Stomach smooth muscle (tissue), 2 donors: ENCODE measurements around the gene SLC6A8.

Experiments
- H3K27ac ChIP-seq: one replicate; pipeline ENCODE4 v1.7.0; 2013; ENCODE audit warnings: mild to moderate bottlenecking, low read length, inconsistent platforms
- H3K27me3 ChIP-seq, 2 donors: one replicate each; pipeline ENCODE4 v1.7.0; 2013; ENCODE audit warnings: low read length in 2 of 2; ENCODE audit not compliant: insufficient read depth in 2 of 2, control insufficient read depth in 1 of 2
- H3K36me3 ChIP-seq, 2 donors: one replicate each; pipeline ENCODE4 v1.7.0; 2013; ENCODE audit warnings: low read length in 2 of 2; ENCODE audit not compliant: control insufficient read depth in 2 of 2, insufficient read depth in 2 of 2
- H3K4me1 ChIP-seq: one replicate; pipeline ENCODE4 v1.7.0; 2013; ENCODE audit warnings: low read length; ENCODE audit not compliant: control insufficient read depth, insufficient read depth
- H3K4me3 ChIP-seq, 2 donors: one replicate each; pipeline ENCODE4 v1.7.0; 2013; ENCODE audit warnings: low read length in 2 of 2
- H3K9ac ChIP-seq, 2 donors: one replicate each; pipeline ENCODE4 v1.7.0; 2013; ENCODE audit warnings: low read length in 2 of 2, mild to moderate bottlenecking in 1 of 2
- H3K9me3 ChIP-seq, 2 donors: one replicate each; pipeline ENCODE4 v1.7.0; 2013; ENCODE audit warnings: low read length in 2 of 2; ENCODE audit not compliant: control insufficient read depth in 2 of 2
- donor health status: healthy.
- donor health status: Pancreatic carcinoma.

The SLC6A8 gene

DNA sequence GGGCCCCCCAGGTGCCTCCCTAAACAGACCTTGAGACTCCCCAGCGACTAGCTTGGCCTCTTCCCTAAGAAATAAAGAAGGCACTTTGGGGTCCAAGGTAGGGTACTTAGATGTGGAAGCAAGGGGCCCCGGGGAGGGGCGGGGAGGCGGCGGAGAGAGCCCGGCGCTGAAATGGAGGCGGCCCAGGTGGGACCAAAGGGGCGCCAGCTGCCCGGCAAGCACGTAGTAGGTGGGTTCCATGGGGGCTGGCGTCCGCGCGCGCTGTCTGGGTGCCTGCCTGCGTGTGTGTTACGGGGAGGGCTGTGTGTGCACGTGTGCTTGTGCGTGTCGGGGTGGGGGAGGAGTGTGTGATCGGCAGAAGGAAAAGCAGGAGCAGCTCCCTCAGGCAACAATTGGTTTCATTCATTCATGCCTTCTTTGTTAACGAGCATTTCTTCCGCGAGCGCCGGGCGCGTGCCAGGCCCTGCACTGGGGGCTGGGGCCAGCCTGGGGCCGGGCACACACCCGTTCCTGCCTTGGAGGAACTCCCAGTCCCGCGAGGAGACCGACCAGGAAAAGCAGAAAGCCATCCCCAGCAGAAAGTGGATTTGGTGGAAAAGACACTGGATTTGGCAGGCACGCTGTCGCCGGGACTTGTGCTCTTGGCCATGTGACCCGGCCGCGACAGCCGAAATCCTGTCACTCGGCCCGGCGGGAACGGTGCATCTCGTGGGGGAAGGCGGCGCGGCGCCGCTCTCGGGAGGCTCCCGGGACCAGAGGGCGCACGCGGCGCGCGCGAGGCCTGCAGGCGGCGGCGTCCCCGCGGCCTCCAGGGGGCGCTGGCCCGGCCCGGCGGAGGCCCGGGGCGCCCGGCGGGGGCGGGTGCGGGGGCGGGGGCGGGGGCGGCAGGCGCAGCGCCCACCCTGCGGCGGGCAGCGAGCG, 44.0 kb upstream of the SLC6A8 start:
- no peak overlapping the region for H3K9ac ChIP-seq
- peaks cover 46 to 58% of the 10 kb centered on the region in 2 donors for H3K27me3 ChIP-seq
- peaks cover 20% of the 10 kb centered on the region for H3K4me1 ChIP-seq
- no peaks in the 10 kb centered on the region for H3K36me3 ChIP-seq
- no peak overlapping the region for H3K27ac ChIP-seq
- H3K9me3 ChIP-seq = no peaks in the 10 kb centered on the region
- peak overlapping the region in 1 of 2 donors; percentile 49 for H3K4me3 ChIP-seq

DNA sequence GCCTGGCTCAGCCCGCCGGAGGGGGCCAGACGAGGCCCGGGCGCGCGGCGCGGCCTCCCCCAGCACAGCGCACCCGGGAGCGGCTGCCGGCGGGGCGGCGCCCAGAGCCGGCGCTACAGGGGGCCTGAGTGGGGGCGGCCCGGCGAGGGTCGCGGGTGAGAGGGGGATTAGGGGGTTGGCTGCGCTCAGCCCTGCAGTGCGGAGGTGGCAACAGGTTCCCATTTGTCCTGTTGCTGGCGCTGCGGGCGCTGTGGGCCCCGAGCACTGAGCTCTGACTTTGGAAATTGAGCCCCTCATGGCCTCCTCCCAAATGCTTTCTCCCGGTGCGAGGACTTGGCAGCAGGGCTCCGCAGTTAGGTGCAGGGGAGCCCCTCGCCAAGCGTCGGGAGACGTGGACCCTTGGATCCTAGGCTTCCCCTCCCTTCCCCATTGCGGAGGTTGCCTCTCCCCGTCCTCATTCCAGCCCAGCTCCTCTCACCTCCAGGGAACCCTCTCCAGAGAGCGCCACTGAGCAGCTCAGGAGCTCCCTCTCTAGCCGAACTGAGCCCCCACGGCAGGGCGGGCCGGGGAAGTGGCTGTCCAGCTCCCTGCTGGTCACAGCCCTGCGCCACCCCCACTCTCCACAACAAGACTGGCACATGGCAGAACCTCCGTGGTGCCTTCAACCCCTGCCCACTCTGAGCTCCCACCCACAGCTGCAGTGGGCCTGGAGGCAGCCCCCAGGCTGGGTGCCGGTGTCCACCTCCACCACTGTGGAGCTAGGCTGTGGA, 43.2 kb upstream of the SLC6A8 start:
- Histone ChIP-seq H3K27me3 (peaks cover 48 to 65% of the 10 kb centered on the region in 2 donors), H3K4me1 (peaks cover 20% of the 10 kb centered on the region), H3K9me3 (no peaks in the 10 kb centered on the region), H3K36me3 (no peaks in the 10 kb centered on the region), H3K4me3 (no peak overlapping the region), H3K9ac (no peak overlapping the region), H3K27ac (no peak overlapping the region)

DNA sequence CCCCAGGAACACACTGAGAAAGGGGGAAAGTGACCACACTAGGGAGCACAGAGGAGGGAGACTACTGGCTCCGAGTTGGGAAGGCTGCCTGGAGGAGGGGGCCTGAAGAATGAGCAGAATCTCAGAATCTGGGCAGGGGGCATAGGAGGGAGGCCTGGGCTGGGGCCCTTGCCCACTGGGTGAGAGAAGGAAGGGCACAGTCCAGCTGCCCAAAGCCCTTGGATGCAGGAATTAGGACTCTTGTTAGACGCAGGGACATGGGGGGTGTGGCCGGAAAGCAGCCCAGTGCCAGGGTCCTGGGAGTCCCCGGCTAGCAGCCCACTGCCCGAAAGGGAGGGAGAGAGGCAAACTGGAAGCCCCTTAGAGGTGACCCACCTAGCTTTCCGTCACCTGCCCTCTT, 42.6 kb upstream of the SLC6A8 start:
- Histone ChIP-seq H3K4me1 (peaks cover 20% of the 10 kb centered on the region), H3K4me3 (no peak overlapping the region), H3K27me3 (peaks cover 48 to 65% of the 10 kb centered on the region in 2 donors), H3K9me3 (no peaks in the 10 kb centered on the region), H3K36me3 (no peaks in the 10 kb centered on the region), H3K9ac (no peak overlapping the region), H3K27ac (no peak overlapping the region)

DNA sequence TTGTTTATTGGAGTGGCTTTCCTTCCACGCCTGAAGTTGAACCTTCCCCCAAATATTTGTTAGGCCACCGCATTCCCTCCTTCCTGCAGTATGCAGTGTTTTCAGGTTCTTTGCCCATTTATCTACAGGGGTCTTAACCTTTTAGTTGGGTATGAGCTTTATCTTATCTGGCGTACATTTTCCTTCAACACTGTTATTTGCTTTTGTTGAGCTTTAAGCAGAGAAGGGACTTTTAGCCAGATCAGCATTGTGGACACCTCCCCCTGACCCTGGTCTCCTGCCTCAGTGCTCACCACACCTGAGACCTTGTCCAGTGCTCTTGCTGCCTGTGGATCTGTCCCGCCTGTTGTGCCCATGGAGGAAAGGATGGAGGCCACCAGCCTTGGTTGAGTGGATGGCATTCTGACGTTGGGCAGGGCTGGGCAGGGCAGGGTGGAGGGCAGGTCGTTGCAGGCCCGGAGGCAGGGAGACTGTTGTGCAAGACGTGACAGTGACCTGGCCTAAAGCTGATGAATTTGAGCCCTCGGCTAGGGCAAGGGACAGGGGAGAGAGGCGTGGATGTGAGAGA, 41.7 kb upstream of the SLC6A8 start:
- H3K4me3 ChIP-seq = no peak overlapping the region
- no peaks in the 10 kb centered on the region for H3K36me3 ChIP-seq
- no peak overlapping the region for H3K27ac ChIP-seq
- H3K9ac ChIP-seq = no peak overlapping the region
- H3K4me1 ChIP-seq = peaks cover 20% of the 10 kb centered on the region
- no peaks in the 10 kb centered on the region for H3K9me3 ChIP-seq
- H3K27me3 ChIP-seq = peaks cover 48 to 60% of the 10 kb centered on the region in 2 donors

DNA sequence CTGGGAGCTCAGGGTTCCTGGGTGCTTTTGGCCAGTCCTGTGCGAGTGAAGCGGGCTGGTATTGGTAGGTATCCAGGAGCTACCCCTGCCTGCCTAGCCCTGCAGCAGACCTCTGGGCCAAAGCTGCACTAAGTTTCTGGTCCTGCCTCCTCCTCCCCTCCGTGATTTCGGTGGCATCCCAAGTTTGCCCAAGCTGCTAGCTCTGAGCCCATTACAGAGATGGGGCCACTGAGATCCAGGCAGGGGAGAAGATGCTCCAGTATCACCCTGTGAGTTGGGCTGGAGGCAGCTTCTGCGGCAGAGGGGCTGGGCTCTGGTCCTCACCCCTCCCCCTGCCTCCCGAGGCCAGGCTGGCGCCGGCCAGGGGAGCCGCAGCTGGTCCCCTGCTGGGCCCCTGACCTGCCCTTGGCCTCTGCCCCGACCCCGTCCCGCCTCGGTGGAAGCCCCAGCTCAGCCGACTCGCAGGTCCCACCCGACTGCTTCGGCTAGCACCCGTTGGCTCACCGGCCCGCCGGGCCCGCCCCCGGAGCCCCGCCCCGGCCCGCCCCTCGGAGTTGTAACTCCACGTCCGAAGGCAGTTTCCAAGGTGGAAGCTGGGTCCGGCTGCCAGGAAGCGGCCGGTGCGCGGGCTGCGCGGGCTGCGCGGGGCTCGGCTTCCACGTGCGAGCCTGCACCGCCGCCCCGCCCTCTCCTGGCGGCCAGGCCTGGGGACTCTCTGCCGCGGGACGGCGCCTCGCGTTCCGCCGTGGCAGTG, 40.9 kb upstream of the SLC6A8 start, which contains the start of gene DUSP9:
Gene DUSP9 (plus strand): TSS at position 584 of the 754 bp plus-strand sequence. CDS start 751 bp downstream, outside the sequence.
- no peak within 1 kb of the TSS for H3K27ac ChIP-seq
- no peaks in the 10 kb centered on the region for H3K36me3 ChIP-seq
- peak within 1 kb of the TSS in 1 of 2 donors; percentile 8 for H3K4me3 ChIP-seq
- H3K4me1 ChIP-seq = peaks cover 20% of the 10 kb centered on the region
- peaks cover 44 to 53% of the 10 kb centered on the region in 2 donors for H3K27me3 ChIP-seq
- H3K9ac ChIP-seq = no peak within 1 kb of the TSS
- no peaks in the 10 kb centered on the region for H3K9me3 ChIP-seq

DNA sequence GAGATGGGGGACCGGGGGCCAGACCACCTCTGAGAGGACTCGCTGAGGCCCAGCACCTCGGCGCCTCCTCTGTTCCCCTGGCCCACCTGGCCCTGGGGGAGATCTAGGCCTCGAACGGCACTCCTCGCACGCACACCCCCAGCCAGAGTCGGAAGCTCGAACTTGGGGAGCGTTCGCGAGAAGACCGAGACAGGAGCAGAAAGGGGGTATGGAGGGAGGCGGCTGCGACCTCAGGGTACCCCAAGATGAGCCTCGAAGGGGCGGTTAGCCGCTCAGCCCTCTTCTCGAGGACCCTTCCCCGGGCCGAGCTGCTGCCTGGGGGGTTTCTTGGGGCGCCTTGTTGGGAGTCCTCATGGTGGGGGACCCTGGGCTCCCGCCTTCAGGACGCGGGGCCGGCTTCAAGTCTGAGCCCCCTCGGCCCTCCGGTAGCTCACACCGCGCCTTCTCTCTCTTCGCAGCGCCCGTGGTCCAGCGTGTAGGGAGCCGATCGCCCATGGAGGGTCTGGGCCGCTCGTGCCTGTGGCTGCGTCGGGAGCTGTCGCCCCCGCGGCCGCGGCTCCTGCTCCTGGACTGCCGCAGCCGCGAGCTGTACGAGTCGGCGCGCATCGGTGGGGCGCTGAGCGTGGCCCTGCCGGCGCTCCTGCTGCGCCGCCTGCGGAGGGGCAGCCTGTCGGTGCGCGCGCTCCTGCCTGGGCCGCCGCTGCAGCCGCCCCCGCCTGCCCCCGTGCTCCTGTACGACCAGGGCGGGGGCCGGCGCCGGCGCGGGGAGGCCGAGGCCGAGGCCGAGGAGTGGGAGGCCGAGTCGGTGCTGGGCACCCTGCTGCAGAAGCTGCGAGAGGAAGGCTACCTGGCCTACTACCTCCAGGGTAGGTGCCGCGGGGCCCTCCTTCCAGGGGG, 40.0 kb upstream of the SLC6A8 start:
- H3K27me3 ChIP-seq = peaks cover 42 to 50% of the 10 kb centered on the region in 2 donors
- no peak overlapping the region for H3K27ac ChIP-seq
- peaks cover 18% of the 10 kb centered on the region for H3K4me1 ChIP-seq
- H3K9me3 ChIP-seq = no peaks in the 10 kb centered on the region
- H3K9ac ChIP-seq = no peak overlapping the region
- H3K4me3 ChIP-seq = peak overlapping the region in 1 of 2 donors; percentile 8
- no peaks in the 10 kb centered on the region for H3K36me3 ChIP-seq

DNA sequence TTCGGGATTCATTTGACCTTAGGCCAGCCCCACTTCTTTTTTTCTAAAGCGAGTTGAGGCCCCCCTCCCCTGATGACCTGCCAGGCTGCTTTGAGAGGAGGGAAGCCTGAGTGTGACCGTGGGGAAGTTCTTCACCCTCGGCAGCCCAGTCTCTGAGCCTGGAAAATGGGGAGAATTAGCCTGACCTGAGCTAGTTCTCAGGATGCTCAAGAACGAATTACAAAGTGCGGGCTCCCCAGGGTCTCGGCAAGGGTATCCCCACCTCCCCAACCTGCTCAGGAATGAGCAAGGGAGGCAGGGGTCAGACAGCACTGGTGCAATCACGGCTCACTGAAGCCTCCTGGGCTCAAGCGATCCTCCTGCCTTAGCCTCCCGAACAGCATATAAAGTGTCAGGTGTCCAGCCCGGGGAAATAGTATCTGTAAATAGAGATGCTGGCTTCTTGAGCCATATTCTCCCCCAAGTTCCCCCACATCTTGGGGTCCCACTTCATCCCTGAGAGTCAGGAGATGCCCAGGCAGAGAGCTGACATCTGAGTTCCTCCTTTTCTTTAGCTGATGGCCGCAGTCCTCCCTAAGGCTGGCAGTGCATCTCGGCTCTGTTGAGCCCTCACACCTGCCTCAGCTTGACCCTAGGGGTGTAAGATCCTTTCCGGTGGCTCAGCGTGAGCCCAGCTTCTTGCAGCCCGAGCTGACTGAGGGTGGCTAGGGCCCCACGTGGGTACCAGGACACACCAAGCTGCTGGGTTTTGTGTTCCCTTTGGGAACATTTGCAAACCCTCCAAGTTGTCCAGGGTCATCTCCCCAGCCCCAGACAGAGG, 39.2 kb upstream of the SLC6A8 start:
- Histone ChIP-seq H3K27me3 (peaks cover 35 to 44% of the 10 kb centered on the region in 2 donors), H3K36me3 (no peaks in the 10 kb centered on the region)

DNA sequence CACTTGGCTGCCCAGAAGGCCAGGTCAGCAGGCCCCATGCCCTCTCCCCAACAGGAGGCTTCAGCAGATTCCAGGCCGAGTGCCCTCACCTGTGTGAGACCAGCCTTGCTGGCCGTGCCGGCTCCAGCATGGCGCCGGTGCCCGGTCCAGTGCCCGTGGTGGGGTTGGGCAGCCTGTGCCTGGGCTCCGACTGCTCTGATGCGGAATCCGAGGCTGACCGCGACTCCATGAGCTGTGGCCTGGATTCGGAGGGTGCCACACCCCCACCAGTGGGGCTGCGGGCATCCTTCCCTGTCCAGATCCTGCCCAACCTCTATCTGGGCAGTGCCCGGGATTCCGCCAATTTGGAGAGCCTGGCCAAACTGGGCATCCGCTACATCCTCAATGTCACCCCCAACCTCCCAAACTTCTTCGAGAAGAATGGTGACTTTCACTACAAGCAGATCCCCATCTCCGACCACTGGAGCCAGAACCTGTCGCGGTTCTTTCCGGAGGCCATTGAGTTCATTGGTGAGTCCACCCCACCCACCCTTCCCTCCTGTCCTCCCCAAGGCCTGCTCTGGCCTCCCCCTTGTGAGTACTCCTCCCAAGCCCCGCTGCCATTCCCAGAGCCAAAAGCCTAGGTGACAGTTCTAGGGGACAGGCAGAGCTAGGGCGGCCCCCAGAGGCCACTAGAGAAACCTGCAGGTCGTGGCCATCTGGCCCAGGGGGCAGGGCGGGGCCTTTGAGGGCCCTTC, 38.4 kb upstream of the SLC6A8 start:
- no peak overlapping the region for H3K4me3 ChIP-seq
- H3K27me3 ChIP-seq = peaks cover 31 to 42% of the 10 kb centered on the region in 2 donors
- H3K9ac ChIP-seq = no peak overlapping the region
- no peak overlapping the region for H3K27ac ChIP-seq
- no peaks in the 10 kb centered on the region for H3K36me3 ChIP-seq
- peaks cover 11% of the 10 kb centered on the region for H3K4me1 ChIP-seq
- H3K9me3 ChIP-seq = peaks cover 0 to 10% of the 10 kb centered on the region in 2 donors

More for the DNA sequence above, 39.2 kb upstream of the SLC6A8 start:
- no peak overlapping the region for H3K9ac ChIP-seq
- no peak overlapping the region for H3K4me3 ChIP-seq
- H3K9me3 ChIP-seq = peaks cover 0 to 3% of the 10 kb centered on the region in 2 donors
- no peak overlapping the region for H3K27ac ChIP-seq
- H3K4me1 ChIP-seq = peaks cover 17% of the 10 kb centered on the region
